ENCODE data around the gene TMTC2.

GRCh38 chr12:82781309-82781997, 94.7 kb downstream of the TMTC2 start:
- TF ChIP-seq CTCF (IDR thresholded peaks at IDR 0.05) = no peak
- TF ChIP-seq EZH2 (IDR thresholded peaks at IDR 0.05; ENCODE audit: borderline replicate concordance, insufficient read depth, low read depth, low read length, poor library complexity, severe bottlenecking) = no peak

All from B cell (primary cell).